AG08395 (cell line): ENCODE measurements around the gene RNPEPL1.
"Not testable (repeated sequence)": the region's sequence is repeated elsewhere in the genome, so short reads cannot be mapped to it uniquely, and the experiment has no call there.

Experiments used
- DNase-seq: peaks from one replicate; pipeline ENCODE4 v3.0.0; 2012; ENCODE audit warnings: mixed read lengths, low spot score

The RNPEPL1 gene

DNA sequence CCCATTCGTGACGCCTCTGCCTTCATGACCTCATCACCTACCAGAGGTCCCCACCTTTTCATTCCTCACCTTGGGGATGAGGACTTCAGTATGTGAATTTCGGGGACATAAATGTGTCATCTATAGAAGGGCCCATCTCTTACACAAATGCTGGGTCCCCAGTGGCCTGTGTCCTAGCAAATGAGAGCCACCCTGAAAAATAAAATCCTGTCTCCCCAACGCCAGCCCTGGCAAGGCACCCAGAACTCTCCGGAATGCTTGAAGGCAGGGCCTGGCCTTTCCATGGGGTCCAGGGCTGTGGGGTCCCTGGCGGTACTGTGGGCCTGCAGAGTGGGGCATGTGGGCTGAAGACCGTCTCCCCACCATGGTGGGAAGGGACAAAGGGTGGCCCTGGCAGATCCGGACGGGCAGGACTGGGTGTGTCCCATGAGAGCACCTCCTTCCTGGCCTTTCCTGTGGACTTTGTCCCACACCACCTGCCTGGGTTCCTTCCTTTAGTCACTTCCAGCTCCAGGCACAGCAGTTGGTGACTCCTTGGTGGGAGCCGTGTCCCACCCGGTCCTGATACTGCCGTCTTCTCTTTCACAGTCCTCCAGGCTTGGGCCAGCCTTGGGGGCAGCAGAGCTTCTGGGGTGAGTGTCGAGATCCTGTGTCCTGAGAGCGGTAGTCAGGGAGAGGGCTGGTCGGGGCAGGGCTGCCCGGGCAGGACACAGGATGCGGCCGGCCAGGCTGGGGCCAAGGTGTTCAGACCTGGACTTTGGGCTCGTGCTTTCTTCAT, 36.8 kb downstream of the RNPEPL1 start:
- DNase-seq = no peak

DNA sequence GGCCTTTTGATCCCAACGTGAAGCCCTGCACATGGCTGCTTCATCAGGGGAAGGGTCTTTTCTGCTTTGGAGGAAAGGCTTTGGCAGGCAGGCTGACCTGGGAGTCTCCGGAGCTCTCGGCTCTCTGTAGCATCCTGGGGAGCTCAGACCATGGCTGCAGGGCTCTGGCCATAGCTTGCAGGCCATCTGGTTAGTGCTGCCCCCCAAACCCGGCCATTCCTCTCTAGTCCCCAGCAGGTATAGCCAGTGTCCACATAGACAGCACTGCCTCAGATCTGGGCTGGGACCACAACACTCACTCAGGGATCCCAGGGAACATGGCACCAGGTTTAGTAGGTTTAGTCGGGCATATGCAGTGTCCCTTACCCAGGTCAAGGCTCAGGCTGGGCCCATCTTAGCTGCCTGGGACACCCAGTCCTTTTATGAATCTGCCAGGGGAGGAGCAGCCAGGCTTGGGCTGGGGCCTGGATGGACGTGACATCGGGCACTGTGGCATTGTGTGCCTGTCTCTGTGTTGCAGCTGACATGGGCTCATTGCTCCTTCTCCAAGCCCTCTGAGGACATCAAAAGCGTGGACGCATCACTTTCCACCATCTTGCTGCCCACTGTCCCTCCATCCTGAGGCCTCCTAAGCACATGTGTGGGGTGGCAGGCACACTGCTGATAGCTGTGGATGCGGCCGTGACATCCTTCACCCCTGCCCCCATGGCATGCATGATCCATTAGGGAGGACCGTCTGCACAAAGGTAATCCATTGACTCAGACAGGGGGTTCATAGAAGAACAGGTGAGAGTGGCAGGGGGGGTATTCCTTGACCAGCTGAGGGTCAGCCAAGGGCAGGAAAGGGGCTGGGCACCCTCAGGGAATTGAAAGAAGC, 37.8 kb downstream of the RNPEPL1 start:
- DNase-seq = no peak

DNA sequence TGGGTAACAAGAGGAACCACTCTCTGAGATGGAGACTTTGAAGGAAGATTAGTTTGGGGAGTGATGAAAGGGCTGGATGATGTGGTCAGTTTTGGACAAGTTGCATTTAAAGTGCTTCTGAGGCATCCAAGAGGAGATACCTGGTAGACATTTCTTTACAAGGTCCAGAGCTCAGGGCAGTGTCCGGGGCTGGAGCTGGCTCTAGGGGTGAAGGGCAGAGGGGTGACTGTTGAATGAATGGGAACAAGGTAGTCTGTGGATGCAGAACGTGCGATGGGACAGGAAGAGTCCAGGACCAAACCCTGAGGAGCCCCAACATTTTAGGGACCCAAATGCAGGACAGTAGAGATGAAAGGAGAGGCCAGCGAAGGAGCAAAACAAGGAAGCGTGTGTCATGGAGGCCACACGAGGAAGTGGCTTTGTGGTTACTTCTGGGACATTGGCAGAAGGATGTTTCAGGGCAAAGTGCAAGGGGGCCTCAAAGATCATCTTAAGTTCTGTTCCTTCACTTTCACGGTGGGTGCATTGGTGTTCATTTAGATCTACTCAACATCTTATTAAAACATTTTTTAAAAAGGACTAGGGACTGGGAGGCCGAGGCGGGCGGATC, 43.4 kb downstream of the RNPEPL1 start:
- DNase-seq = no peak

DNA sequence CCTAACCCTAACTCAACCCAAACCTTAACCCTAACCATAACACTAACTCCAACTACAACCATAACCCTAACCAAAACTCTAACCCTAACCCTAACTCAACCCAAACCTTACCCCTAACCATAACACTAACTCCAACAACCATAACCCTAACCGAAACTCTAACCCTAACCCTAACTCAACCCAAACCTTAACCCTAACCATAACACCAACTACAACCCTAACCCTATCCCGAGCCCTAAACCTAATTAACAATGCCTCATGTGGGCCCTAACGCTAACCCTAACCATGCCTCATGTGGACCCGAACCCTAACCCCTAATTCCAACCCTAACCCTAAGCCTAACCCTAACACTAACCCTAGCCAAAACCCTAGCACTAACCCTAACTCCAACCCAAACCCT, 45.5 kb downstream of the RNPEPL1 start:
- DNase-seq = no peak

DNA sequence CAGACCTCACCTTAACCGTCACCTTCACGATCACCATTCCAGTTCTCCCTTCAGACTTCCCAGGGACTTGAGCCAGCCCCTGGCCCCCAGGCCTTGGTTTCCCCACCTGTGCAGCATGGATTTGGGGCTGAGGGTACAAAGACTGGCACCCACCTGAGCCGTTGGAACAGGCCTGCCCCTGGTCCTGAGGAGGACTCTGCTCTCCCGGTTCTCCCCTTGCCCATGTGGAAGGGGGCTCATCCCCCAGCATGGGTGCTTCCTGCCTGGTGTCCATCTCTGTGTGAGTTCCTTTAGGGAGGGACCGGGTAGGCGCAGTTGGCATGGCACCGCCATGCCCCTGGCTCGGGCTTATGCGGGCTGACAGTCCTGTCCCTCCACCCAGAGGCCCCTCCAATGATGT, 46.1 kb downstream of the RNPEPL1 start:
- no peak for DNase-seq

DNA sequence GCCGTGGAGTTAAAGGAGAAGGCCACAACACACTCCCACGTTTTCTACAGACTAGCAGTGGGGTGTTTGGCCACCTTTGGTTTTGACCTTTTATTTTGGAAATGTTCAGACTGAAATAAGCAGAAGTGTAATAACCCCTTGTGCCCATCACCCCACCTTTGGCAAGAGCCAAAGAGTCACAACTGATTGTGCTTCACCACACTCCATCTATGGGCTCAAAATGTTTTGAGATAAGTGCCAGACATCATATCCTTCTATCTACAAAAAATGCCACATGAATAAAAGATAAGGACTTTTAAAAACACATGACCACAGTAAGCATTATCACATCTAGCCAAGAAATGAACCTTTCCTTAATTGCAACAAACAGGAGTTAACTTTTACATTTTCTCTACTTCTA, 47.1 kb downstream of the RNPEPL1 start:
- DNase-seq = no peak

DNA sequence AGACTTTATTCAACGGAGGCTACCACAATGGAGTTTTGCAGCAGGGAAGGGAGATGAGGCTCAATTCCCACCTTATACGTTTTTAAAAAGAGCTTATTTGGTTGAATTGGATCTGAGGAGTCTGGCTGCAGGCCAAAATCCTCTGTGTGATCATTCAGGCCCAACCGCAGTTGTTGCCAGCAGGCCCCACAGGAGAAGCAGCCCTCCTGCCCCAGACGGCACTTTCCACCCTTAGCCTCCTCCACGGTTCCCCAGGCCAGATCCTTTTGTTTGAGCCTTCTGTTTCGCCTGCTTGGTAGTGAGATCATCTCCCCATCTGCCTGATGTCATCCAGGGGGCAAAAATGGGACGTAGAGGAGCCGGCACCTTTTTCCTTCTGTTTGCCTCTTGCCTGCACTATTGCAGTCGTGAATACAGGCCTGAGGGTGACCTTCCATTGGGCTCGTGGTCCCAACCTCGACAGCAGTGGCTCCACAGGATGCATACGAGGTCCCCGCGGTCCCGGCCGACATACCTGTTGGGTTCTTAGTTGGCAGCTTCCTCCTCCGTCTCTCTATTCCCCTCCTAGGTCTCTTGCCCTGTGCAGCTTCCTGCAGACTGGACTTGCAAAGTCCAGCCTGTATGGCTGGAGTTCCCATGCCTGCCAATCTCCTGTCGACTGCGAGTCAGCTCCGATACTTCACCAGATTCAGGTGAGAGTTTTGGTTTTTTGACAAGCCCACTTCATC, 47.7 kb downstream of the RNPEPL1 start:
- no peak for DNase-seq

DNA sequence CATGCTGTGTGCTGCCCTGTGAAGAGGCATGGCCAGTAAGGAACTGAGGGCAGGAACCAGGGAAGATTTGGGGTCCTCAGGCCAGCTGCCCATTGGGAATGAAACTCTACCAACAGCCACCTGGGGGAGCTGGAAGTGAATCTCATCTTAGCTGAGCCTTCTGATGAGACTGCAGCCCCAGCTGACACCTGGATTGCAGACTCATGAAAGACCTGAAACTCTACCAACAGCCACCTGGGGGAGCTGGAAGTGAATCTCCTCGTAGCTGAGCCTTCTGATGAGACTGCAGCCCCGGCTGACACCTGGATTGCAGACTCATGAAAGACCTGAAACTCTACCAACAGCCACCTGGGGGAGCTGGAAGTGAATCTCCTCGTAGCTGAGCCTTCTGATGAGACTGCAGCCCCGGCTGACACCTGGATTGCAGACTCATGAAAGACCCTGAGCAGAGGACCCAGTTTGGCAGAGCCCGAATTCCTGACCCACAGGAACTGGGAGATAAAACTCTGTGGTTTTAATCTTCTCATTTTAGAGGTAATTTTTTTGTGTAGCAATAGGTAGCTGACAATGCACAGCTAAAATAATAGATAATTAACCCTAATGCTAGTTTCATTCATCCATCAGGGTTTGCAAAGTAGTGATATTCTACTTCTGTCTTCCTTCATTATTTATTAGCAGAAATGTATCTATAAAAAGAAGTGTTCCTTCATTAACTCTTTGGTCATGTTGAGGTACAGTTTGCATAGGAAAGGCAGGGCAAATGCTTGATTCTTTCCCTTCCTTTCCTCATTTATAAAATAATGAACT, 48.8 kb downstream of the RNPEPL1 start:
- not testable (repeated sequence) for DNase-seq

DNA sequence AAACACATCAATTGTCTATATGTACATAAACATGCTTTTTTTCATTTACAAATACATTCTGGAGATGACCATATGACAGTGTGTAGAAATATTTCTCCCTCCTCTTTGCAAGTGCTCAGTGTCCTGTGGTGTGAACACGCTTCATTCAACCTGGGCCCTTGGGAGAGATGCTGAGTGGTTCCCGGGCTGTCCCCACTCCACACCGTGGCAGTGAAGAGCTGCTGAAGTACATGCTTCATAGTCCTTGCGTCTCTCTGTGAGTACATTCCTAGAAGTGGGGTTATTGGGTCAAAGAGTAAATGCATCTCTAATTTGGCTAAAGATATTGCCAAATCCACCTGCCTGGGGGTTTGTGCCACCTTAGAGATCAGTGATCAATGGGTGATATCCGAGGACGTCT, 50.5 kb downstream of the RNPEPL1 start:
- DNase-seq = no peak

DNA sequence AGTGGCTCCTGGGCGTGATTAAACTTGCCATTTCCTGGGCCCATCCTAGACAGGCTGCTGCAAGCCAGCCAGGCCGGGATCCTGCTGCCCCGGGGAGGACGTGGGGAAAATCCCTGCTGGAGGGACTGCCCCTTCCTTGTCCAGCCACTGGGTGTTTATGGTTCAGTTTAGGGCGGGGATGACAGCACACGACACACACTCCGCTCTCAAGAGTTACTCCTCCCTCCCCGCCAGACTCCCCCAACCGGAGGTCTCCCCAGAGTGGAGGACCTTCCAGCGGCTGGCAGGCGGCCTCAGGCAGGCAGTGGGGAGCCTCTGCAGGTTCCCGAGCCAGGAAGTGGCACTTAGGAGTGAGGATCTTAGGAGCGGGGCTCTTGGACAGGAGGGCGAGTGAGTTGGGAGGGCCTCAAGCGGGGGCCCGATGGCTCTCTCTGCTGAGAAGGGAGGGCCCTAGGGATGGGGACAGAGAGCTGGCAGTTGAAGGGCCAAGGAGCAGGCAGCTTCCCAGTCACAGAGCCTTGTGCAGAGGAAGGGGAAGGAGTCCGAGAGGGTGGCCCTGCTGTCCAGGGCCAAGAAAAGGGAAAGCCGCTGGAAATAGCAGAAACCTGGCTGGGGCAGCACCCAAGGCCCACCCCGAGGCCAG, 51.3 kb downstream of the RNPEPL1 start:
- no peak for DNase-seq

DNA sequence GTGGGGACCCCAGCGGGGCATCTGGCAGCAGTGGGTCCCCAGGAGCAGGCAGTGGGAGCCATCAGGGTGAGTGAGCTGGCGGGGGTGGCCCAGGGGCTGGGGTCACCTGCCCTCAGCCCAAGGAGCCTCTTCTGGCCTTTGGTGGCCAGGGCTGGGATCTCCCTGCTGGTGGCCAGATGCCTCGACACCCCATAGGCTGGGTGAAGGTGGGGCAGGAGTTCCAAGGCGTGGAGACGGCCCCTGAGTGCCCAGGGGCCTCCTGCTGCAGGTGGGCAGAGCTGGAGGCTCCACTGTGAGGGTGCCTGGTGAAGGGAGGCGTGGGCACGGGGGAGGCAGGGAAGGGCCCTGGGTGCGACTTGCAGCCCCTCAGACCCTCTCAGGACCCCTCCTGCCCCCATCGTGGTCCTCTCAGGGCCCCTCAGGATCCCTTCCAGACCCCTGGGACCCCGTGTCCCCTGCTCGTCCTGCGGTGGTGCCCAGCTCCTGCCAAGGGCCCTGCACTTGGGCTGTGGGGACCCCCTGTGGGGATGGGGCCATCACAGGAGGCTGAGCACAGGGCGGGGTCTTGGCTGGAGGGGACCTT, 52.0 kb downstream of the RNPEPL1 start:
- DNase-seq = no peak

DNA sequence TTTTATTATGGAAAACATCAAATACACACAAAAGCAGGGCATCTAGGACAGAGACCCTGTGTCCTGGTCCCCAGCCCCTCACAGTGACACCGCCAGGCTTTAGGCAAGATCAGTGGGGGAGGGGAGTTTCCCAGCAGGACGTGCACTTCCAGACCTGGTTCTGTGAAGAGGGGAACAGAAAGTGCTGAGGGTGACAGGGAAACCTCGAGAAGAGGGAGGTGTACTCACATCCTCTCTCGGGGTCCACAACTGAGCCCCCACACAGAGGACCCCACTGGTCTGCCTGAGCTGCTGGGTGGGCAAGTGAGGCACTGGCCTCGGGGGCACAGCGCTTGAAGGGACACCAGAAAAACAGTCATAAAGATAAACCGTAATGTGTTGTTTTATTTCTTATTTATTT, 52.6 kb downstream of the RNPEPL1 start:
- no peak for DNase-seq

DNA sequence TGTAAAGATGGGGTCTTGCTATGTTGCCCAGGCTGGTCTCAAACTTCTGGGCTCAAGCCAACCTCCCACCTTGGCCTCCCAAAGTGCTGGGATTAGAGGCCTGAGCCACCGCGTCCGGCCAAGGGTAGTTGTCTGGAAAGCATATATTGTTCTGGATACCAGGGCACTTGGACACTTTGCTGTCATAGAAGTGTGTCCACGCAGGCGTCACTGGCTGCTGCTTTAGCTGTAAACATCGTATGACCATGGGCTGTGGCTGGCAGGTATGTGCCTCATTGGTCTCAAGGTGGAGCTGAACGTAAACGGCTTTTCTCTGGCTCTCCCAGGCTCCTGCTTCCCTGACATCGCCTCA, 53.8 kb downstream of the RNPEPL1 start:
- DNase-seq = no peak

DNA sequence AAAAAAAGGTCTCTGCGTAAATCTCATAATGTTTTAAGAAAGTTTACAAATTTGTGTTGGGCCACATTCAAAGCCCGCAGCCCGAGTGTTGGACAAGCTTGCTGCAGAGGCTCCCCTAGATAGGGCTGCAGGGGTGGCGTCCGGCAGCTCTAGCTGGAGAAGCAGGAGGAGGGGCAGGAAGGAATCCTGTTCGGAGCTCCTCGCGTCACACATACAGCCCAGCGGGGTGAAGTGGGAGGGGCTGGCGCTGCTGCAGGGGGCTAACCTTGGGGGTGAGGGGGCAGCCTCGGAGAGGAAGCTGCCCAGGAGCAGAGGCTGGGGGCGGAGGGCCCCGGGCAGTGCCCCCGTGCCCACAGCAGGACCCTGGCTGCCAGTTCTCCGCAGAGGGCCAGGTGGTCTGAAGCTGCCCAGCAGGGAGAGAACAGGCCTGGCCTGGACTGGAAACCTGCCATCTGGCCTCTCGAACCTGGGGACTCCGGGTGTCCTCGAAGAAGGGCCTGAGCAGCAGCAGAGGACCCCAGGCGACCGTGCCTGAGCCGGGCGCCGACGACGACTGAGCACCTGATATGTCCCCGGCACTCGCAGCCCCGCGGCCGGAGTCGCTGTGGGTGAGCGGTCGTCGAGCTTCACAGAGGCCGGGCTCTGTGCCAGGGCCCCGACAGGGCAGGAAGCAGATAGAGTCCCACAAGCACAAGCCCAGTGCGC, 54.4 kb downstream of the RNPEPL1 start:
- DNase-seq = no peak

DNA sequence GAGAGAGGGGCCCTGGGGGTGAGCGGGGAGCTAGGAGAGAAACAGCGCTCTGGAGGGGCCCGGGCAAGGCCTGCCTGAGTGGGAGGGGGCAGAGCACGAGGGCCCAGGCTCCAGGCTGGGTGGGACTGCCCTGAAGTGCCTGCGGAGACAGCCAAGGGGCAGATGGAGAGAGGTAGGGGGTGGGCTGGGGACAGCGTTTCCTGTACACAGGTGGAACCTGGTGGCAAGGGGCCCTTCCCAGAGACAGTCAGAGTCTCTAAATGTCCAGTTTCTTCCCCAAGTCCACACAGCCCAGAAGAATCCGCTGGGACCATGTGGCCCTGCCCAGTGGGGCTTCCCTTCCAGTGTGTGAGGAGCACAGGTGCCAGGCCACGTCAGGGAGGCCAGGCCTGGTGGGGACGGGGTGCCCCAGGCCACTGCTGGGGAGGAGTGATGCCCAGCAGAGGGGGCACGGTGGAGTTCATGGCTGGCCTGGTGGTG, 55.3 kb downstream of the RNPEPL1 start:
- DNase-seq = no peak

DNA sequence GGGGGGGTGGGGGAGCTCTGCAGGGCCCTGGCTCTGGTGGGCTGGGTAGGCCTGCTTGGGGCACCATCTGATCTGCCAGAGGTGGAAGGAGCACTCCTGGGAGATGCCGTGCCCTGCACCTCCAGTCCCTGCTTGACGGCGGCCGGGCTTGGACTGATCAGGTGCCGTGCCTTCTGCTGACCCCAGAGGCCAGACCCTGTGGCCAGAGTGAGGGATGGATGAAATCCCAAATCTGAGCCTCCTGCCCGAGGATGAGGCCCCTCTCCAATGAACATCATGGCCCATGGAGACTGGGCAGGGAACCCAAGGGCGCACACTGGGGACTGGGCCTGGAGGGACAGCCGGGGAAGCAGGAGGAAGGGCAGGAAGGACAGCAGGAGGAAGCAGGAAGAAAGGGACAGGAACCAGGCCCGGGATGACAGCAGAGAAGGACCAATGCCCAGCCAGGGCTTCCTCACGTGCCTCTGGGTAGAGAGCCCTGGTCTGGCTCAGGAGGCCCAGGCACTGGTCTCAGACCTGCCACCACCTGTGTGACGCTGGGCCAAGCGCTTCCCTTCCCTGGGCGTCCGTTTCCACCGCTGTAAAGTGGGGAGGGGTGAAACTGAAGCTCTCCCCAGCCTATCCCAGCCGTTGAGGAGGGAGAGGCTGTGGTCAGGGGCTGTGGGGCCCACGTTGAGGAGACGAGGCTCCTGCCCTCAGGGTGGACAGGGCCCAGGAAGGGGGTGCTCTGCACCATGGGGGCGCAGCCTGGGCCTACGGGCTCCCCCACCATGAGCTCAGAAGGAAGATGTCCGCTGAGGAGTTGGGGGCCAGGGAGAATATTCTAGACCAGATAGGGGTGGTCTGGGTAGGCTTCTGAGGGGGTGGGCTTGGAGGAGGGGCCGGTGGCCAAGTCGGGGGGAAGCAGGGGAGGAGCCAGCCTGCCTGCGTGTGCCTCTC, 56.0 kb downstream of the RNPEPL1 start:
- no peak for DNase-seq

DNA sequence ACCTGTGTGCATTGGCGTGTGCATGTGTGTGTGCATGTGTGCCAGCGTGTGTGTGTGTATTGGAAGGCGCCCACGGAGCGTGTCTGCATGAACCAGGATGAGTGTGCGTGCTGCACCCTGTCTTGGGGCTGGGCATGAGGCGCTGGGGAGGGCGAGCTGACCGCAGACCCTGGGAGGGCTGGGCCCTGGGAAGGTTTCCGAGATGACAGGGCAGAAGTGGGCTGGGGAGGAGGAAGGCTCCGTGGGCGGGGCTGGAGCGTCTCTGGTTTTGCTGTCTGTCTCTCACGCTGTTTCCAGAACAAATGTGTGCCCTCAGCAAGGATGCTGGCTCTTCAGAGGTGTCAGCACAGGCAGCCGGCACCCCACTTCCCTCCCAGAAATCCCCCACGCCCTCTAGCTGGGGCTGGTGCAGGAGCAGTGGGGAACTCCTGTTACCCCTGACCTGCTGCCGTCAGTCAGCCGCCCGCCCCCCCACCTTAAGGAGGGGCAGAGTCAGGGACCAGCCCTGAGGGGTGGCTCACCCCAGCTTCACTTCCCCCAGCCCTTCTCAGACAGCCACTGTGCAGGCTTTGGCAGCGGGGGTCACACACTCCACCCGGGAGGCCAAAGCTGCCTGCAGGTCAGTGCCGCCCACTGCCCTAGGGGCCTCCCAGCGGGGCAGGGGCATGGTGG, 56.8 kb downstream of the RNPEPL1 start, which contains the start of gene GPR35:
TSS of gene GPR35 (plus strand) at position 531 of the 672 bp plus-strand sequence. CDS start 4,473 bp downstream, outside the sequence.
- peak; percentile 89 for DNase-seq
